Activated T-cell treated with anti-CD3 and anti-CD28 coated beads, Interleukin-2, amount 50 U/mL, for 48 hours (primary cell): Measurements from ENCODE around the gene CAMK2B.
A peak's percentile ranks its signal among the peaks of the same experiment; 100 is the strongest.

Experiments used
- DNase-seq, 2 experiments: peaks; one replicate each; pipeline ENCODE4 v3.0.0-alpha.2; 2020

Gene CAMK2B

DNA sequence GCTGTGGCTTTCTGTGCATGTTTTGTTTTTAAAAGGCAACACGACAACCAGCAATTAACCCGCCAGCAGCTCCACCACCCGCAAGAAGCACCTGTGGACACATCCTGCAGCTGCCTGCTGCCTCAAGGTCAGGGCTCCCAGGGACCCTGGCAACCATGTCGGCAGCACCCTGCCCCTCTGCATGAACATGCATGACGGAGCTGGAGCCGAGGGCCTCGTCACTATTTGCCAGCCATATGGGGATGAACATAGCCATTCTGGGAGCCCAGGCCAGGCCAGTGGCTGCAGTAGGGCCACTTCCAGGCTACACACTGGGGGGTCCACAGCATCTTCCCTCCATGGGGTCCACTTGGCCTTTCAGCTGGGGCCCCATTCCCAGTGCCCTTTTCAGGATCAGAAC lies 52.9 kb downstream of the CAMK2B start:
- DNase-seq: no peak

DNA sequence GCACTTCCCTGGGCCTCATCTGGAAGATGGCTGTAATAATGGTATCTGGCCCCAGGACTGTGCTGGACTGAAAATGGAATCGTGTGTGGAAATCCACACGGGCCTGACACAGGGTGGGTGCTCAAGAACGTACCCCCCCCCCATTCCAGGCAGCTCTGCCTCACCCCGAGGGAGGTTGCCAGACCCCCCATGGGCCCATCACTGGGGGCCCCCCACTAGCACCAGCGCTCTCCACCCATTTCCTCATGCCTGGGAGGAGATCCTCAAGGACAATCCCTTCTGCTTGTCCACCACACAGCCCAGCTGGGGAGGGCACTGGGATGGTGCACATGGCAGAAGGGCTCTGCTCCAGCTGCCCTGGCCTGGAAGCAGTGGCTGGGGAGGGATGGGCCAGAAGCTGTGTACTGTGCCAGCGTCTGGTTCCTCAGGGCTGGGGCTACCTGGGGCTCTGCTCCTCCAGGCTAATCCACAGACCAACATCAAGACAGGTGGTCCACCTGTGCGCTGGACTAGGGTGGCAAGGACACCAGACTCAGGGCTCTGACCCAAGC lies 55.4 kb downstream of the CAMK2B start:
- no peak for DNase-seq

DNA sequence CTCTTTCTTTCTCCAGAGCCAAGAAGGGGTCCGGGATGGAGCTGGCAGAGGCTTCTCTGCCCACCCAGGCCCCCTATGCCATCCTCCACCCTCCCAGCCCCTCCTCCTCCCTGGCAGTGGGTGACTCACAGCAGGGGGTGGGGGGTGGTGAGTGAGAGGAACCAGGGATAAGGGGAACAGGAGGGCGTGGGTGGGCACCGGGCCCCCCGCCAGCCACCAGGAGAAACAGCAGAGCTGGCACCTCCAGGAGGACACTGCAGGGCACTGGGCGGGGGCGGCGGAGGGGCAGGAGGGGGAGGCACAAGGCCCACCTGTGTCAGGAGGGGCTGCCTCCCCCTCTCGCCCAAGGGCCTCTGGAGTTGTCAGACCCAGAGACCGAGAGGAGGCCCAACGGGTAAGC lies 56.0 kb downstream of the CAMK2B start:
- DNase-seq: no peak

DNA sequence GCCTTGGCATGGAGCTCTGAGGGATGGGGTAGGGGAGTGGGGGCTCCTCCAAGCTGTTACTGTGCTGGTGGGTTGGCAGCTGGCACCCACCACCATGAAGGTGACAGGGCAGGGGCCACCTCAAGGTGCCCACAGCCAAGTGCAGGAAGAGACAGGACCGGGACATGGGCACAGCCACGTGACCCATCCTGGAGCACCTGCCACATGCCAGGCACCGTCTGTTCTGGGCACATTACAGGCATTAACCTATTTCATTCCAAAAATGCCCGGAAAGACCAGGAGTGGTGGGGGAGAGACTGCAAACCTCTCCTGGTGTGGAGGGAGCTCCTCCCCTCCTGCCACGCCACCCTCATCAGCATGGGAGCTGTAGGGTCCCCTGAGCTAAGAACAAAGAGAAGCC lies 56.7 kb downstream of the CAMK2B start:
- DNase-seq: no peak

DNA sequence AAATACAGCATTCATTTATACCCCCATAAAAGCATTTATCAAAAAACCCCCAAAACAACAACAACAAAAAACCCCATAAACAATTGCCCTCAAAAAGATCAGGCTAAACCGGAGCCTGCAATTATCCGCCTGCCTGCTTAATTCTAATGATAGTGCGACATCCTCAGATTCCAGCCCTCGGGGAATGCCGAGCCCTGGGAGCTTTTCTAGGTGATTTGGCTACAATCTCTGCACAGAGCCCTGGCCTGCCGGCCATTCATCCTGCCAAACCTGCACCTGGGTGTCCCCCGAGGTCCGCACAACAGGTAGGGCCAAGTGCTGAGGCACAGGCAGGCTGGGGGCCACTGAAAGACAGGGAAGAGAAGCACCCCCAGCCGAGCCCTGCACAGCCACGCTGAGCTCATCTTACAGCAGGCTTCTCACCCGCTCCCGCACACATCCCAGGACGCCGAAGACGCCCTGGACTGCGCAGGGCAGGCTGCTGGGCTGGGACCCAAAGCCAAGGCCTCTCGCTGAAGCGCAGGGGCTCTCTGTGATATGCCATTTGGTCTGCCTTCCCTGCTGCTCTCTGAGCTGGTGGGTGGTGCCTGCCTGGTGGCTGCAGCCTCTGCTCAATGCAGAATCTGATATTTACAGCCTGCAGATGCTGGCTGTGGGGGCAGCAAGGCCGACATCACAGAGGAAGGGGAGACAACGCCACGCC lies 57.5 kb downstream of the CAMK2B start:
- DNase-seq: no peak

DNA sequence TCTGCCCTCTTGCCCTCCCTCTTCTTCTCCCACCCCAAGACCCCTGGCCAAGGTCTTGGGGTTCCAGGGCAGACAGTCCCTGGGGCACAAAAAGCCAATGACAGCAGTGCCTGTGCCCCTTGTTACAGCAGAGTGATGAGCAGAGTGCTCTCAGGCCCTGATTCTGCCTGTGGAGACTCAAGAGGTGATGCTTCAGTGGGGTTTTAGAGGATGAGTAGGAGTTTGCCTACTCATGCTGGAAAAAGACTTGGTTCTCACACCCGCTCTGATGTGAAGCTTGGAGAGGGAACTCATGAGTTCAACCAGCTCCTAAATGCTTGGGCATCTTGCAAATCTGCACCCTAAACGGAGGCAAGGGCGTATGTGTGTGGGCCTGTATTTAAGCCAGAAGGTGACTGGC lies 58.2 kb downstream of the CAMK2B start:
- DNase-seq: no peak

DNA sequence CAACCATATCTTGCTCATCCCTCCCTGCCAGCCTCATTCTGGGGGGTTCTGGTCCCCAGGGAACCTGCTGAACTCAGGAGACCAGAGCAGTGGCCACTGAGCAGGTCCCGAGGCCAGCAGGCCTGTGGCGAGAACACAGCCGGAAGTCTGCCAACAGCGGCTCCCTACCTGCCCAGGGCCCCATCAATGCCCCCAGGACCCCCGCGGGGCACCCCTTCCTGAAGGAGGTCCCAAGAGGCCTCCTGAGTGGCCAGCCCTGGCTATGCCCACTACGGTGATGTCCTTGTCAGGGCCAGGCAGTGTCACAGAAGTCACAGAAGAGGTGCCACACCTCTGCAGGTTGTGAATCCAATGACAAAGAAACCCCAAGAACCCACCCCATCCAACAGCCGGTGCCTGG lies 58.9 kb downstream of the CAMK2B start:
- no peak for DNase-seq

DNA sequence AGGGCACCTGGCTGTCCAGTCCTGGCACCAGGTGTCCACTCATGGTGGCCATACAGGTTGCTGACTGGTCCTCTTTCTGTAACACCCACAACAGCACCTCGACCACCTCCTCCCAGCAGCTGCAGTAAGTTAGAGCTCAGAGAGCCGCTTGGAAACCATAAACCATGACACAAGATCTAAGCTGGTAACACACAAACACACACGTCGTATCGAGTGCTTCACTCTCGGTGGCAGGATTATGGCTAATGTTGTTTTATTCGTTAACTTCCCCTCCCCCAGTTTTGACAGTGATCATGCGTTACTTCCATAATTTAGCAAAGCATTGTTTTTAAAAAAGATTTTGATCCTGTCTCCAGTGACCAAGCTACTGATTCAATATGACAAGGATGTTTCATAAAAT lies 59.7 kb downstream of the CAMK2B start:
- DNase-seq: no peak

DNA sequence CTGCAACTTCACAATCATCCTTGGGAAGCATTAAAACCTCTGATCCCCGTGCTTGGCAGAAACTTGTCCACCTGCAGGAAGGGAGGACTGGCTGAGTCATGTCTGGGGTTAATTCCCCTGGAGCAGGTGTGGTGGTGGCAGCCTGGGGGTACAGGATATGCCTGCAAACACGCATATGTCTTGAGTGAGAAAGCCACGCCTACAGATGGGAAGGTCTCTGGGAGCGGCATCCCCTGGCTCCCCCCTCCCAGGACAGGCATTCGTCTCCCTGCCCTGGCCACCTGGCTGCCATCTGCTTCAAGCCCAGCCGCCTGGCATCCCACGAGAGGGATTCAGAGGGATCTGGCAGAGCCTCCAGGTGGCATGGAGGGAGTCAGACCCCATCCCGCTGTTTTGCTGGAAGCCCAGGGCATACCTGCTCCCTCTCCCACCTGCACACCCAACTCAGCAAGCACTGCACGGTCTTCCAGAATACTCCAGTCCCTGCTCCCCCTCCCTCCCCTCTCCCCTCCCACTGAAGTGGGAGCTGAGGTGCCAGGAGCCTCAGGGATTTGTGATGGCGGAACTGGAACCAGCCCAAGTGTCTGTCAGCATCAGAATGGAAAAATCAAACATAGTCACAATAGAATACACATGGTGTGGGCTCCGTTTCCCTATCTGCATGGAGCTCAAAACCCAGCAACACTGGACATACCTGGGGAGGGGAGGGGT lies 61.0 kb downstream of the CAMK2B start:
- no peak for DNase-seq

DNA sequence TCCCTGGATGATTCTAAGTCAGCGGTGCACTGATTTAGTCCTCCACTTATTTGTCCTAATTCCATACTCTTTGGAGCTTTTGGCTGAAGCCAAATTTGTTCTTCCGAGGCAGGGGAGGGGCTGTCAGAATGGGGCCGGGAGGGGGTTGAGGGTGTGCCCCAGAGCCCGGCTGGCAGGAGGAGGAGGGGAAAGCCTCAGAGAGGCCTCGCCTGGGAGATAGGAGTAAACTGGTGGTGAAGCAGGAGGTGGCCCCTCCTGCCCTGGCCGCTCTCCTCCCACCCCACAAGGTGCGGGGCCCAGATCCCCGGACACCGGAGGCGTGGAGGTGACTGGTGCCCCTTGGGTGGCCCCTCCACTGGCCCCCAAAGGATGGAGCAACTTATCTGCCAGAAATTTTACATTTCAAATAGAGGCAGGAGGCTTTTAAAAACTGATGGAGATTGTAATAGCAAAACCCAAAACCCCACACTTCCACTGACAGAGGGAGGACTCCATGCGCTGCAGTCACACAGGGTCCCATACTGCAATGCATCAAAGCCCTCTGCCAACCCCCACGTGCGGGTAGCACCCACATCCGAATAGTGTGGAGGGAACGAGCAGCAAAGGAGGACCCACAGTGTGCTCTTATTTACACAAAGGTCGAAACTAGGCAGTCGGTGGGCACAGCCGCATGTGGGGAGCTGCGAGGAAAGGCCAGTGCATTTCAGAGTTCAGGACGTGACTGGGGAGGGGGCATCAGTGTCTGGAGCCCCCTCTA lies 61.9 kb downstream of the CAMK2B start:
- DNase-seq: no peak

DNA sequence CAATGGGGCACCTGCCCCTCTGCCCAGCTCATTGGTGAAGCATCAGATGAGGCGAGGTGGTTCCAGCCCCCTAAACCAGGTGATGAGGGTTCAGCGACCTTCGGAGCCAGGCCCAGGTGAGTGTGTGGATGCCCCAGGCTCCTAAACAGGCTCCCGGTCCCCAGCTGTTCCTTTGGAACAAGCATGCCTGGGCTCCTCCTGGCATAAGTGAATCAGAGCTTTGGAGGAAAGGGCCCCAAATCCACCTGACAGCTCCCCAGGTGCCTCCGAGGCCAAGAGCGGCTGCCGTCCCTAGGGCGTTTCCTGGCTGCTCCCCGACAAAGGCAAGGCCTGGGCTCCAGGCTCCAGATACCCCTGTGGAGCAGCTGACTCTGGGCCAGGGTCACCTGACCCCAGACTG lies 63.4 kb downstream of the CAMK2B start:
- DNase-seq: no peak

DNA sequence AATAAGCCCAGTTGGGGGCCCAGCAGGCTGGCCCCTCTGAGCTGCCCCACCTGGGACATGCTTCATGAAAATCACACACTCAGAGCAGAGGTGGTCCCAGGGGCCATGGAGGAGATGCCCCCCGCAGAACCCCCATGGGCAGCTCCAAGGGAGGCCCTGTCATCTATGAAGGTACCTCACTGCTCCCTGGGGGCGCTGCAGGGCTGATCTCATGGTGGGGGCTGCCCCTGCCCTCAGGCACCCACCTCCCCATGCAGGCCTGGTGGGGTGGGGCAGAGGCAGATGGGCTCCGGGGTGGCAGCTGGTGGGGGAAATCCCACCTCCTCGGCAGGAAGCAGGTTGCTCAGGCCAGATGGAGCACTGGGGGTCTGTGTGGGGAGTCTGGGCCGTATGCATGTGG lies 64.2 kb downstream of the CAMK2B start:
- DNase-seq: no peak

DNA sequence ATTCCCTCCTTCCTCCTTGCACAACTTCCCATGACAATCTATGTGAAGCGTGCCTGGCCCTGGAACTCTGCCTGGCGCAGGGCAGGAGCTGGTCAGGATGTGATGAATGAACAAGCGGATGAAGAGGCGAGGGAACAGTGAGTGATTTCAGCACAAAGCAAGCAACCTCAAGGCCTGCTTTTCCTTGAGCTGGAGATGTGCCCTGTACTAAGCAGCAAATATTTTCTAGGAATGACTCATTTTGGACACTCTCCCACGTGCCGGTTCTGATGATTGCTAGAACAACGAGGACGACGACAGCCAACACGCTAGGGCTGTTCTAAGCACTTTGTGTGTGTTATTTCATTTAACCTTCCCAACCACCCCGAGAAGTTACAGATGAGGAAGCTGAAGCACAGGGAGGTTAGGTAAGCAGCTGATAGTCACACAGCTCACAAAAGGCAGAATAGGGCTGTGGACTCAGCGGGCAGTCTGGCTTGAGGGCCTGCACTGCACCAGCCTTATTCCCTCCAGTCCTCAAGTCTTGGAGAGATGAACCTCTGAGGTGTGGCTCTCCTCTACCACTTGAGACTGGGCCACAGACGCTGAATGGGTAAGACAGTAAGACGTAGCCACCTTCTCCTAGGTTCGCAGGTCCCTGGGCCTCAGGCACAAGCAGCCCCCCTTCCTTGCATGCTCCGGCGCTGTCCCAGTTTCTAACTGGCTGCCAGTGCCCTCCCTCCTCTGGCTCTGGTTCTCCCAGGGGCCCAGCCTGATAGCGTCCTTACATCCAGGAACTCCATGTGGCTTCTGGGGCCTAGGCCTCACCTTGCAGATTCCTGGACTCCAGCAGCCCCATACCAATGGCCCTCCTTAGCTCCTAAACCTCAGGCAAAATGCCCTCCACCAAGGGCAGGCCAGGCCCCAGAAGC lies 65.6 kb downstream of the CAMK2B start:
- DNase-seq: peak; percentile 40 to 42

DNA sequence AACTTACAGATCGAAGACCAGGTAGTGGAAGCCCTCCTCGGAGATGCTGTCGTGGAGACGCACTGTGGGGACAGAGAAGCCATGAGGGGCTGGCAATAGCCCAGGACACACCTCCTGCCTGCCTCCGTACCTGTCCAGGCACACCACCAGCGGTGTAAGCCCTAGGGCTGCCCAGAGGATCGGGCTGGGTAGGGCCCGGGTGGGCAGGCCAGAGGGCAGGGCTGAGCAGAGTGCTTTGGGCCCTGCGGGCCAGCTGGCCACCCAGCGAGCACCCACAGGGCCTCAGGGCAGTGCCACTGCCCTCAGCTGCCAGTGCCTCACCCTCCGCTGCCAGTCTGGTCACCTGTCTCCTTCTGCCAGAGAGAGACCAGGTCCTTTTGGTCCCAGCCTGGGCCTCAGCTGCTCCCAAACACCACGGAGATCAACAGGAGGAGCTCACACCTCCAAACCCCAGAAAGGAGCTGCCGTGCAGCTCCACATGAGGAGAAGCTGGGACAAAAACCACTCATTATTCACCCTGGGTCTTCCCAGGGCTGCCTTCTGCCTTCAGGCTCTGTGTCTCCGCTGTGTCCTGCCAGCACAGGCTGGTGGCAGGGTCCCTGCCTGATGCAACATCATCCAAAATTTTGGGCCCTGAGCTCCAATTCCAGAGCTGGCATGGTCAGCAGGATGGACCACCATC lies 66.4 kb downstream of the CAMK2B start:
- DNase-seq: peak; percentile 39 to 47

DNA sequence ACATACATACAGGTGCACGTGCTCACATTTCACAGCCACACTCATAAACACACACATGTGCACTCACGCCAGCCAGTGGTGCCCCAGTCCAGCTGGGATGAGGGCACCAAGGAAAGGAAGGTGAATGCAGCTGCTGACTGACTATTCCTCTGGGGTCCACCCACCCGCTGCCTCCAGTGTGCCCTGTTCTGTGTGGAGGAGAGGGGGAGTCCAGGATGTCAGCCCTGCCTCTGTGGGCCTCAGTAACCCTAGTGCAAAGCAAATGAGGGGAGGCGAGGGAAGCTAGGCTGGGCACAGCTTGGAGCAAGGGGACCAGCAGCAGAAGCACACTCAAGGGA lies 67.0 kb downstream of the CAMK2B start:
- no peak for DNase-seq

DNA sequence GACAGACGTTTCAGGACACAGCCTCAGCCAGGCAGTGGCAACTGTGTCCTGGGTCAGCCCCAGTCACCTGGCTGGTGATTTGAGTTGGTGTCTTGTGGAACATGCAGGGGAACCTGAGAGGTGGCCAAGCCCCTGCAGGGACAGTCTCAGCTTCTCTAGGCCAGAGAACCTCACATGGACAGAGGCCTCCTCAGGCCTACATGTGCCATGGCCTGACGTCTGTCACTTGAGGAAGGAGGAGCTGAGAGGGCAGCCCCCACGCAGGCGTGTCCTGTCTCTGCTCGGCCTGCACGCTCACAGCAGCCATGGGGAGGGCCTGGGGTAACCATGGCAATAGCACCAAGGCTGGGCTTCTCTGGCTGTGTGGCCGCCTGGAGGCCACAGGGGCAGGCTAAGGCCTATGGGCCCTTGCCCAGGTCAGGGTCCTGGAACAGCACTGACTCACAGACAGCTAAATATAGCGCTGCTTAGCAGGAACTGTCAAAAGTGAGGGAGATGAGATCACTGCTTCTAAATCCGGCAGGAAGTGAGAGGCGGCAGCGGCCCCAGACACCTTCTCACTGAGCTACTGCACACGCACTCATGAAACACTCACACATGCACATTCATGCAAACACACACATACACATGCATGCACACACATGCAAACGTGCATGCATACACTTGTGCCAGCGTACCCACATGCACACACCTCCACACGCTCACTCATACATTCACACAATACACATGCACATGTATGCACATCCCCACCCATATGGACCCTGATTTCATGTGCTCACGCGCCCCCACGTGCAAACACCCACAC lies 67.6 kb downstream of the CAMK2B start:
- peak; percentile 85 to 87 for DNase-seq

DNA sequence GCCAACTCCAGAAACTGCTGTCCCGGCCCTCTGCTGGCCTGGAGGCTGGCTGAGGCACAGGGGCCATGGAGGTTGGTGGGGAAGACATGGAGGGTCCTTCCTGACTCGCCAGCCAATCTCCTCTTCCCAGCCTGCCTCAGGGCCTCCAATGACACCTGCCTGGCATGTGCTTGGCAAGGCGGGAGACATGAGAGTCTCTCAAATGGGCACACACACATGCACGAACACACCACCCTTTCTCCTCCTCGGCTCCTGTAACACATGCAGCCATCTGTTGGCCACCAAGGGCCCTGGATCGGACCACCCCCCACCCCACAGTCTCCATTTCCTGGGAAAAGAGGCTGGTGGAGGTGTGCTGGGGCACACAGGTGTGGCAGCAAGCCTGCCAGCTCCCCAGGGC lies 68.2 kb downstream of the CAMK2B start:
- DNase-seq: no peak

DNA sequence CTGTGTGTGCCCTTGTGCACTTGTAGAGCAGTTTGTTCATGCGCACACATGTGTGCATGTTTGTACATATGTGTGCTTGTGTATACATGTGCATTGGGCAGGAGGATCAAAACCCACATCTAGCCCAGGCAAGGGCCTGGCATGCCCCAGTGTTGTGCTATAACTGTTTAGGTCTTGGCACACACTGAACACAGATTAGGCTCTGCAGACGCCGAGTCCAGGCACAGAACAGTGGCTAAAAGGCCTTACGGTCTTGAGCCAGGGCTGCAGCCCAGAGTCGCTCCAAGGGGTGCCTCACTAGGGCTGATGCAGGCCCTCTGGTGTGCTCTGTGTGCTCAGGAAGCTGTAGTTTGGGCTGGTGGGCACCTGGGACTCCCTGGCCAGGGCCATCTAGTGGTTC lies 68.9 kb downstream of the CAMK2B start:
- no peak for DNase-seq

DNA sequence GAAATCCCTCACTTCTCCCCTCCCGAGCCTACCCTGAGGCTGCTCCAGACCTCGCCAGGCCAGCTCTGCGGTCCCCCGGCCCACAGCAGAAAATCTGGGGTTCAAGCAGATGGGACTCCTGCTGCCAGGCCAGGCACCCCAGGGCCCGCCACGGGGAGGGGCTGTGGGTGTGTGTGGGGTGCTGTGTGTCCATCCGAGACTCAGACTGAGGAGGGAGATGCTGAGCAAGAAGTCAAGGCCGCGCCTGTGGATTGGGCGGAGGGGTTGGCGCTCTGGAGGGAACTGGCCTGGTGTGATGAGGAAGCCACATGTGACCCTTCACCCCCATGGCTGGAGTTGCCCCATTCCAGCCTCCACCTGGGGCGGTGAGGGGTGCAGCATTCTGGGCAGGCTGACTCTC lies 73.5 kb downstream of the CAMK2B start:
- DNase-seq: no peak

DNA sequence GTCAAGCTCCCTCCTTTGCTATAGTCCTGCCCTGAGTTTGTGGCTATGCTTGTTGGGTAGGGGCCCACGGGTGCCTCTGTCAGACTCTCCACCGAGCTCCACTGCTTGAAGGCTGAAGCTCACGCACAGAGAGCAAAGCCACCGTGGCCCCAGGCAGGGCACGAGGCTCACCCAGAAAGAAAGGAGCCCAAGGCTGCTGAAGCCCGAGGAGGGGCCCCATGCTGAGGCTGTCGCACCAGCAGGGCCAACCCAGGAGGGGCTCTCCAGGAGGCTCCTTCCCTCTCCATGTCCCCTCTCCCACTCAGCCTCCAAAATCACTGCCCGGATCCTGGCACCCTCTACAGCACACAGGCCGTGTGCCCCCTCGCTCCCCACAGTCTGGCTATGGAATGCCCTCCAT lies 74.1 kb downstream of the CAMK2B start:
- no peak for DNase-seq

DNA sequence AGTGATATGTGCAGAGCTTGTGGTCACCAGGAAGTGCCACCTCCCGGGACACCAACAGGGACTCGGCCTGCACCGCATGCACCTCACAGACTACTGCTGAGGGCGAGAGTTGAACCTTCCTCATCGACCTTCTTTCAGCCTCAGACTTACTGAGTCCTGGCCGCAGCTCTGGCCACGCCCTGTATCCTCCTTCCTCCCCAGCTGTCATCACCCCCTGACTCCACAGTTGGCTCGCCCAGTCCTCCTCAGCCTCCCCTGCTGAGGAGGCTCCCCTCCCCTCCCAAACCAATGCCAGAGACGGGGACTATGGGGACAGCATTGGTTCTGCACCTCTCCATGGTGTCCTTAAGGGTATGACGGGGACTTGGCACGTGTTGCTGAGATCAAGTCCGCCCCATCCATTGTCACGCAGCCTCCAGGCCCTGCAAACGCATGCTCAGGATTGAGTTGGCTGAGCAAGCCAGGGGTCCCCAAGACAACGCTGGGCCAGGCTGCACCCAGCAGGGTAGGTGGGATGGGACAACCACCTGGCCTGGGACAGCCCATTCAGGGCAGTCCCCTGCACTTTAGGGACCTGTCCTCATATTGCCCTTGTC lies 75.7 kb downstream of the CAMK2B start:
- no peak for DNase-seq
